Hematopoietic multipotent progenitor cell treated with erythropoietin and hydrocortisone succinate and interleukin-3 and kit ligand, for 4 days (in vitro differentiated cells): ENCODE measurements around the gene UGT1A6.
"Not testable (repeated sequence)": the region's sequence is repeated elsewhere in the genome, so short reads cannot be mapped to it uniquely, and the experiment has no call there.

Experiments used
- DNase-seq: peaks from one replicate; pipeline ENCODE4 v3.0.0-alpha.2; 2015

UGT1A6 gene

GRCh38 chr2:233692648-233693047 lies at the start of gene UGT1A6:
UGT1A6 (plus strand) TSS chr2:233692890; CDS start chr2:233693005, 115 bp downstream.
- no peak for DNase-seq

- peak; percentile 48 for DNase-seq
These were observed 49.6 kb upstream of the UGT1A6 start for GRCh38 chr2:233643128-233643527.

- DNase-seq, result not testable (repeated sequence)
These were observed 46.7 kb upstream of the UGT1A6 start for GRCh38 chr2:233646033-233646432.

- no peak for DNase-seq
These were observed 41.7 kb upstream of the UGT1A6 start for GRCh38 chr2:233650981-233651380.

GRCh38 chr2:233651430-233651829 lies 41.3 kb upstream of the UGT1A6 start:
- no peak for DNase-seq

- peak; percentile 15 for DNase-seq
These were observed 38.2 kb upstream of the UGT1A6 start for GRCh38 chr2:233654501-233654900.

- DNase-seq, result no peak
These were observed 37.6 kb upstream of the UGT1A6 start for GRCh38 chr2:233655043-233655442.

GRCh38 chr2:233655943-233656342 lies 36.7 kb upstream of the UGT1A6 start:
- DNase-seq, result not testable (repeated sequence)

GRCh38 chr2:233656443-233656842 lies 36.2 kb upstream of the UGT1A6 start:
- DNase-seq, result peak; percentile 52

- DNase-seq, result no peak
These were observed 34.1 kb upstream of the UGT1A6 start for GRCh38 chr2:233658610-233659009.

GRCh38 chr2:233663911-233664310 lies 28.8 kb upstream of the UGT1A6 start:
- no peak for DNase-seq

- no peak for DNase-seq
These were observed 24.0 kb upstream of the UGT1A6 start for GRCh38 chr2:233668605-233669260.

- no peak for DNase-seq
These were observed 21.2 kb upstream of the UGT1A6 start, which contains the start of gene UGT1A9 for GRCh38 chr2:233671290-233672161. UGT1A9 (plus strand) TSS chr2:233671898; CDS start chr2:233671935, 37 bp downstream.

GRCh38 chr2:233672886-233673285 lies 19.8 kb upstream of the UGT1A6 start:
- DNase-seq, result peak; percentile 54

GRCh38 chr2:233673896-233674295 lies 18.8 kb upstream of the UGT1A6 start:
- no peak for DNase-seq

GRCh38 chr2:233674314-233674713 lies 18.4 kb upstream of the UGT1A6 start:
- DNase-seq, result no peak

- DNase-seq, result no peak
These were observed 17.7 kb upstream of the UGT1A6 start for GRCh38 chr2:233674995-233675394.

- DNase-seq, result no peak
These were observed 16.6 kb upstream of the UGT1A6 start for GRCh38 chr2:233676046-233676445.

- DNase-seq, result no peak
These were observed 13.5 kb upstream of the UGT1A6 start for GRCh38 chr2:233679196-233679595.

GRCh38 chr2:233680361-233681045 lies 12.2 kb upstream of the UGT1A6 start:
- DNase-seq, result no peak

- DNase-seq, result no peak
These were observed 11.1 kb upstream of the UGT1A6 start, which contains the start of gene UGT1A7 for GRCh38 chr2:233681521-233682099. UGT1A7 (plus strand) TSS chr2:233681901; CDS start chr2:233681938, 37 bp downstream.

GRCh38 chr2:233684640-233685039 lies 8.1 kb upstream of the UGT1A6 start:
- no peak for DNase-seq

- DNase-seq, result peak; percentile 86
These were observed 5.8 kb upstream of the UGT1A6 start for GRCh38 chr2:233686928-233687327.
